GM12874 (cell line): ENCODE data around the gene BEAN1.

ENCODE experiments used
- TF ChIP-seq, protein P1 (sequence below): IDR thresholded peaks from 2 replicates; pipeline ENCODE4 v1.5.1; 2011; ENCODE audit warnings: low read depth, mild to moderate bottlenecking, control low read depth, low read length, moderate library complexity; ENCODE audit not compliant: insufficient read depth

Gene BEAN1

DNA sequence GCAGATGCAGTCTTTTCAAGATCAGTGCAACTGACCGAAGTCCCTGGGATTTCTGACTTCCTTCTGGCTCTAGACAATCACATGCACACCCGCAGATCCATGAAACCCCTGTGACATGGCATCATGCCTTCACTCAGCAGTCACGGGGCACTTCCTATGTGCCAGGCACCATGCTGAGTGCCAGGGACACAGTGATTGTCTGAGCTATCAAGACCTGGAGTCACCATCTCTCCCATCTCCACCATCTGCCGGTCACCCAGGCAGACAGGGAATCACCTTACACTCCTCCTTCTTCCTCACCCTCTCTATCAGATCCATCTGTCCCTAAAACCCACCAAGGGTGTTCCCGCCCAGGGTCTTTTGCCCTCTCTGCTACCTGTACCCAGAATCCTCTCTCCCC is 5.3 kb downstream of the BEAN1 start:
- TF ChIP-seq, protein P1, sequence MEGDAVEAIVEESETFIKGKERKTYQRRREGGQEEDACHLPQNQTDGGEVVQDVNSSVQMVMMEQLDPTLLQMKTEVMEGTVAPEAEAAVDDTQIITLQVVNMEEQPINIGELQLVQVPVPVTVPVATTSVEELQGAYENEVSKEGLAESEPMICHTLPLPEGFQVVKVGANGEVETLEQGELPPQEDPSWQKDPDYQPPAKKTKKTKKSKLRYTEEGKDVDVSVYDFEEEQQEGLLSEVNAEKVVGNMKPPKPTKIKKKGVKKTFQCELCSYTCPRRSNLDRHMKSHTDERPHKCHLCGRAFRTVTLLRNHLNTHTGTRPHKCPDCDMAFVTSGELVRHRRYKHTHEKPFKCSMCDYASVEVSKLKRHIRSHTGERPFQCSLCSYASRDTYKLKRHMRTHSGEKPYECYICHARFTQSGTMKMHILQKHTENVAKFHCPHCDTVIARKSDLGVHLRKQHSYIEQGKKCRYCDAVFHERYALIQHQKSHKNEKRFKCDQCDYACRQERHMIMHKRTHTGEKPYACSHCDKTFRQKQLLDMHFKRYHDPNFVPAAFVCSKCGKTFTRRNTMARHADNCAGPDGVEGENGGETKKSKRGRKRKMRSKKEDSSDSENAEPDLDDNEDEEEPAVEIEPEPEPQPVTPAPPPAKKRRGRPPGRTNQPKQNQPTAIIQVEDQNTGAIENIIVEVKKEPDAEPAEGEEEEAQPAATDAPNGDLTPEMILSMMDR = no peak

DNA sequence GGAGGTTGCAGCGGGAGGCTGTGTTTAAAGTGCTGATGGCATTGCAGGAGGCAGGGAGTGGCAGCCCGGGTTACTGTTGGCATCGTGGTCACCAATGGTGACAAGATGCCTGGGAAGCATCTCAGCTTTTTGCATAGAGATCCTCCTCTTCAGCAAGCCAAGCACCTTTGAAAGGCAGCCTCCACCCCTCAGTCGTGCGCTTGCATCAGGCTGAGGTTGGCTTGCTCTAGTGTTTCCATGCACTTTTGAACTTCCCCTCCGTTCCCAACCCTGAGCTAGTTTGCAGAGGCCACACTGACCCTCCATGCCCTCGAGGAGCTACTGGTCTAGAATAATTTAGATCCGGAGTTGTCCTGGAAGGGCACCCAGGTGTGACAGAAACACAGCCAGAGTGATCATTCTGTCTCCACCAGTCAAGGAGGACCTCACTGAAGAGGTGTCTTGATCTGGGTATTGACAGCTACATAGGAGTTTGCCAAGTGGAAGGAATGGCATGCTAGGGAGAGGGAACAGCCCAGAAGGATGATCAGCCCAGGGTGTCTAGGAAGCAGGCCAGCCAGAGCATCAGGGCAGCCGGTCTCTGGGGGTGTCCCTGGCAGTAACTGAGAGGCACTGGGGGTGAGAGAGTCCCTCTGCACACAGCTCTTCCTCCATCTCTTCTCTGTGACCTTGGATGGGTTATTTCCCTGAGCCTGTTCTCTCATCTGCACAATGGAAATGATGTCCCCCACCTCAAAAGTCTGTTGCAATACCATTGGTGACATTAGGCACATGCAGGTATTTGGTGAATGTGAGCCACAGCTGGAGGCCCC is 7.7 kb downstream of the BEAN1 start:
- TF ChIP-seq, protein P1 = no peak

DNA sequence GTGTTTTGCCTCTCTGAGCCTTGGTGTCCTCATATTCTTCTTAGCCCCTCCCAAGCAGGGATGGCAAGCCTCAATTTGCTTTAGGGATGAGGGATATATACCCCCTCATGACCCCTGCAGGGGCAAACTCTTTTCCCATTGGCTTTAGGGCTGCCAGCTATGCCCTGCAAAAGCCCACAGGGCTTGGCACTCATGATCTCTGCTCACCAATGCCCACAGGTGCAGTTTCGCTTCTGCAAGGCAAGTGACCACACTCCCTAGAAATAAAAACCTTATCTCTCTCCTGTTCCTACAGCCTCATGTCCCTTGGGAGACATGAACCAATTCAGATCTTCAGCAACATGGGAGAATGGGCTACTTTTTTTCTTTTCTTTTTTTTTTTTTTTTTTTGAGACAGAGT is 8.8 kb downstream of the BEAN1 start:
- TF ChIP-seq, protein P1 = no peak

DNA sequence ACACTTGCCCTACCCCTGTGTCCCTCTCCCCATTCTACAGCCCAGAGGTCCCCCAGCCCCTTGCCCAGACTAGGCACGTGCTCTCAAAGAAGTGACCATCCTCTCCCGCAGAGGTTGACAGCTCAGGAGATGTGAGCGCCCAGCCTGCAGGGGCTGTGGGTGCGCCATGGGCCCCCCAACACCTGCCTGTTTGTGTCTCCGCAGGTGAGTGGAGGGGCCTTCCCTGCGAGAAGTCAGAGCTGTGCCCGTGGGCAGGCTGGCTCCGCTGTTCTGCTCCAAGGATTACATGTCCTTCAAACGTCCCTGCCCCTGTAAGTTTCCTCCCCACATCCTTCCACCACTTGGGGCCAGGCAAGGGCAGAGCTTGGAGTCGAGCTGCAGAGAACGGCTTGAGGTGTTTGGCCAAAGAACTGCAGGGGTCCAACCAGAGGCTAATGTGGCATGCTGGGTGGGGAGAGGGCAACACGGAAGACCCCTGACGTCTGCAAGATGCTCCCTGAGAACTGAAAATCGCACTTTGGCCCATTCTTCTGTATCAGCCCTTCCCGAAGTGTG is 10.4 kb downstream of the BEAN1 start:
- TF ChIP-seq, protein P1 = no peak

DNA sequence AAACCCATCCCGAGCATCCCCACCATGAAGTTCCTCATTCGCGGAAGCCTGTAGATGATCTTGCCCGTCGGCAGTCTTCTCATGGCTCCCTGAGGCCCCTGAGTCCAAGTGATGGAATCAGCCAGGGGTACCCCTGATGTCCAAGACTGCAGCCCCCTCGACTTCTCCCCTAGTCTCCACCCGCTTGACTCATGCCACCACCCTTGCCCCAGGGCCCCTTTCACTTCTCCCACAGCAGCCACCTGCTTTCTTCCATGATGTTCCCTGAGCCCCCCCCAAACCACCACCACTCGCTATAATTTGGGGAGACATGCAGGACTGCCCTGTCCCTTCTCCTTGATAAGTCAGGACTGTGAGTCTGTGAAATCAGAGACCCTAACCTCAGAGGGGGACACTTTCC is 11.4 kb downstream of the BEAN1 start:
- TF ChIP-seq, protein P1 = no peak

DNA sequence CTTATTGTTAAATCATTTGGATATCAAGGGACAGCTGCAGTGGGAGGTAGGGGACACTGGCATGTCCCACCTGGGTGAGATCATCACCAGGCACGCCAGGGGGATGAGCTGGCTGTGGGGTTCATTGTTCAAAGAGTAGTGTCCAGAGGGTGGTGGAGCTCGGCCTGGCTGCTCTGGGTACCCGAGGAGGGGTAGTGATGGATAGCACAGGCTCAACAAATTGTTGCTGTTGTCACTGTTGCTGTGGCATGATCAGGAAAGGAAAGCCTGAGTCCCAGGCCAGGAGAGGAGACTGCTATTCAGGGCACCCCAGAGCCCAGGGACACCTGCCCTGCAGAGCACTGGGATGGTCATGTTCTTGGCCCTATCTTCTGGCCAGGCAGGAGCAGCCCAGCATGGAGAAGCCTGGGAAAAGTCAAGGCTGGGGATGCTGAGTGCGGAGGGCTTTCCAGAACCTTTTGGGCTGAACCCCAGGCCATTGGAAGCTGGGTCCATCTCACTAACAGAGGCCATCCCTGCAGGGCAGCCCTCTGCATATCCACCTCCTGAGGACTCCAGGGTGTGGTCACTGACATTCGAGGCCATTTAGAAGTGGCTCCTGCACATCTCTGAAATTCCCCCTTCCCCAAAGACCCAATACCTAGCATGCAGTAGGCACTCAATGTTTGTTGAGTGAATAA is 12.1 kb downstream of the BEAN1 start:
- TF ChIP-seq, protein P1 = no peak

DNA sequence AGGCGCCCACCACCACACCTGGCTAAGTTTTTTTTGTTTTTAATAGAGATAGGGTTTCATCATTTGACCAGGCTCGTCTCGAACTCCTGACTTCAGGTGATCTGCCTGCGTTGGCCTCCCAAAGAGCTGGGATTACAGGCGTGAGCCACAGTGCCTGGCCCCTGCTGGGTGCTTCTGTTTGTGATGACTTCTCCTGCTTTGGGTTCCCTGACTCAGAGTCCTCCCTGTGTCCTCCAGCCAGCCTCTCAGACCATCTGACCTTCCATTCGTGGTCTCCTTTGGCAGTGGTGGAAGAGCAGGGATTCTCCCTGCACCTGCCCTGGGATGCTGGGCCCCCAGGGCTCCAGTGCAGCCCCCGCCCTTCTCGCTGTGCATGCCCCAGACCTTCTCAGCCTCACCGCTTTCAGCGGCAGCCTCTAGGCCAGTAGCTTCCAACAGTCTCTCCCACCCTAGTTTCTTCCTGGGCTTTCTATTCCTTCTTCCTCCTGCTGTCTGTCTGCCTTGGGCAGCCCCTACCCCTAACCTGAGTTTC is 13.2 kb downstream of the BEAN1 start:
- TF ChIP-seq, protein P1 = no peak
